ENCODE measurements around the gene HMOX1.

DNA sequence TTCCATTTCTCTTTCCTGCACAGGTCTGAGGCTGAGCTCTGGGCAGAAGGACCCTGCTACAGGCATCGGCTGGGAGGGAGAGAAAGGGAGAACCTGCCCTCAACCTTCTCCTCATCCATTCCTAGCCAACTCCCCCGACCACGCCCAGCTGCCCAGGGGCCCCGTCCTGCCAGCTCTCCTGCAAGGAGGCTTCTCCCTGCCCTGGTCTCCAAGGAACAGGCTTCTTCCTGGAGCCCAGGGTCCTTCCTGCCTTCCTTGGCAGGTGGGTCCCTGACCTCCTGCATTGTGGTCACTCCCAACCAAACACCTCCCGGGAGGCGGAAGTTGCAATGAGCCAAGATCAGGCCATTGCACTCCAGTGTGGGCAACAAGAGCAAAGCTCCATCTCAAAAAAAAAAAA, 12.5 kb upstream of the HMOX1 start:
- TF ChIP-seq, protein P1, sequence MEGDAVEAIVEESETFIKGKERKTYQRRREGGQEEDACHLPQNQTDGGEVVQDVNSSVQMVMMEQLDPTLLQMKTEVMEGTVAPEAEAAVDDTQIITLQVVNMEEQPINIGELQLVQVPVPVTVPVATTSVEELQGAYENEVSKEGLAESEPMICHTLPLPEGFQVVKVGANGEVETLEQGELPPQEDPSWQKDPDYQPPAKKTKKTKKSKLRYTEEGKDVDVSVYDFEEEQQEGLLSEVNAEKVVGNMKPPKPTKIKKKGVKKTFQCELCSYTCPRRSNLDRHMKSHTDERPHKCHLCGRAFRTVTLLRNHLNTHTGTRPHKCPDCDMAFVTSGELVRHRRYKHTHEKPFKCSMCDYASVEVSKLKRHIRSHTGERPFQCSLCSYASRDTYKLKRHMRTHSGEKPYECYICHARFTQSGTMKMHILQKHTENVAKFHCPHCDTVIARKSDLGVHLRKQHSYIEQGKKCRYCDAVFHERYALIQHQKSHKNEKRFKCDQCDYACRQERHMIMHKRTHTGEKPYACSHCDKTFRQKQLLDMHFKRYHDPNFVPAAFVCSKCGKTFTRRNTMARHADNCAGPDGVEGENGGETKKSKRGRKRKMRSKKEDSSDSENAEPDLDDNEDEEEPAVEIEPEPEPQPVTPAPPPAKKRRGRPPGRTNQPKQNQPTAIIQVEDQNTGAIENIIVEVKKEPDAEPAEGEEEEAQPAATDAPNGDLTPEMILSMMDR (IDR thresholded peaks at IDR 0.05; ENCODE audit: low read depth, low read length), result no peak
- TF ChIP-seq, protein P2, sequence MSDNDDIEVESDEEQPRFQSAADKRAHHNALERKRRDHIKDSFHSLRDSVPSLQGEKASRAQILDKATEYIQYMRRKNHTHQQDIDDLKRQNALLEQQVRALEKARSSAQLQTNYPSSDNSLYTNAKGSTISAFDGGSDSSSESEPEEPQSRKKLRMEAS (IDR thresholded peaks at IDR 0.05; ENCODE audit: low read depth, low read length), result no peak

Data from NB4 (cell line).